Measurements from ENCODE around the gene LRP1B.

- TF ChIP-seq CTCF (IDR thresholded peaks at IDR 0.05; ENCODE audit: low read depth, low read length, poor library complexity, severe bottlenecking): no peak
- TF ChIP-seq EZH2phosphoT487 (IDR thresholded peaks at IDR 0.05; ENCODE audit: borderline replicate concordance, low read length): no peak
Measured at GRCh38 chr2:142061733-142062132, 69.1 kb downstream of the LRP1B start.
